Skeletal muscle cell (primary cell): Measurements from ENCODE around the gene CSTF2T.
A peak's percentile ranks its signal among the peaks of the same experiment; 100 is the strongest.
"Not testable (repeated sequence)": the region's sequence is repeated elsewhere in the genome, so short reads cannot be mapped to it uniquely, and the experiment has no call there.

ENCODE experiments used
- DNase-seq: peaks from one replicate; pipeline ENCODE4 v3.0.0-alpha.2; 2010; ENCODE audit warnings: low read depth
- H3K4me3 ChIP-seq: 2 replicates; pipeline ENCODE4 v1.5.1; 2011; ENCODE audit warnings: low read depth, mild to moderate bottlenecking, control low read depth, low read length, moderate library complexity

CSTF2T gene

DNA sequence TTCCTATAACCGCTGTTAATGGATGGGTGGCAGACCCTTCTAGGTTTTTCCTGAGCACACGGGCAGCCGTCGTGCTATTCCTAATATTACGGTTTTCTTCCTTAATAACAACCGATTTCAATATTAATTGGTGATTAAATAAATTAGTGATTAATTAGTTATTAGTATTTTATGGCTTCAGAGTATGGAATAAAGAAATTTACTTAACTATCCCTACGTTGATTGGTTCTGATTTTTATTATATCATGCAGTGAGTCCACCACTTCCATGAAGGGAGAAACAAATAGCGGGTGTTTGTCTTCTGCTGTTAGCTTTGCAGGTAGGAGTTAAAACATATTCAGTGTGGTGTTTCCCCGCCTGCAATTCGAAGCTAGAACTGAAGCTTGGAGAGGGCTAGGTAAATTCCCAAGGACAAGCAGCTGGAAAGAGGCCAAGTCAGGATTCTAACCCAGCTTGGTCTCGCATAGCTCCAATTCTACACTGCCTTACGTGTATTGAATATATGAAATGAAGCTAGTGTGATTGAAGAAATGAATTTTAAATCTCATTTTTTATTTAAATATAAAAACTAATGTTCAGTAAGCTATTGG is 928 bp upstream of the CSTF2T start:
- DNase-seq = no peak
- H3K4me3 ChIP-seq = peak overlapping the region; percentile 95

DNA sequence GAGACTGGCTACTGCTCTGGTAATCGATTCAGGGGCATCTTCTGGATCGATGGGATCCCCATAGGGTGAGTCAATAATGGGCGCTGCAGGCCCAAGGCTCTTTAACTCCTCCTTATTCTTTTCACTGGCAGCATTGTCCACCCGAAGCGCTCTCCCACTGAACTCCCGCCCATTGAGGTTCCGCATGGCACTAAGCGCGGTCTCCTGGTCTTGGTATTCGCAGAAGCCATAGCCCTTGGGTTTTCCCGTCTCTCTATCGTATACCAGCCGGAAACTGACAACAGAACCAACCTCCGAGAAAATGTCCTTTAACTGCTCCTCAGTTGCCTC is 285 bp downstream of the CSTF2T start:
- DNase-seq = no peak
- H3K4me3 ChIP-seq = peak overlapping the region; percentile 95

DNA sequence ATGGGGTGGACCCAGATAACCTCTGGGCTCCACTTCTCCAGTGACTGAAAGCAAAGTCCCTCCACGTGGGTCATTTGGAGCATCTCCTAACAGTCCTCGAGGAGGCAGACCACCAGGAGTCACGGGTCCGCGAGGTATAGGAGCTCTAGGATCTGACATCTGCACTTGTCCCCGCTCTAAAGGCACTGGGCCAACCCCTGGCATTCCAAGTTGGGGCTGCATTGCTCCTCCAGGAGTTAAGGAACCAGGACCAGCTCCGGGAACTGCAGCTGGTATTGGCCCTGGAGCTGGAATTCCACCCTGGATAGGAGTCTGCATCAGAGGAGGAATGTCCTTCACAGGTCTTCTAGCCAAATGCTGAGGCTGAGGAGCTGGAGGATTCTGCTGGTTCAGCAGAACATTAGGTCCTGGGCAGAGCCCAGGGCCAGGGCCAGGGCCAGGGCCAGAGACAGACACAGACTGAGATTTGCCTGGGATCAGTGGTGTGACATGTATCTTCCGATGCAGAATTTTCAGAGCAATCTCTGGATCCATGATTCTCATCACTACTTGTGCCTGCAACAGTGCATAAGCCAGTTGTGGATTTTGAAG is 827 bp downstream of the CSTF2T start:
- peak overlapping the region; percentile 95 for H3K4me3 ChIP-seq
- no peak for DNase-seq

DNA sequence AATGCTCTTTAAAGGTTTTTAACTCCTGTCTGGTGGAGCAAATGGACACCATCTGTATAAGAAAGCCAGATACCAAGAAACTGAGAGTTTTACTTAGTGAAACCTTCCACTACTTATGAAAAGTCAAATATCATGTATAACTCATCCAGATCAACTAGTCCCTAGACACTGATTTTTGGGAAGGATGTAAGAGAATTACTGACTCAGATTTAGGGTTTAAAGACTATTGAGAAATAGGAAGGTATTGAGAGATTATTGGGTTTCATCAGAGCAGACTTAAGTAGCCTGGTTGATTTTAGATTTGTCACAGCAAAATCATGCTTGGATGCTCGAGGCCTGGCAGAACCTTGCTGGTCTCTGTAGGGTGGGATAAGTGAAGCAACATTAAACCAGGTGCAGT is 3.1 kb downstream of the CSTF2T start:
- no peak for DNase-seq
- no peak overlapping the region for H3K4me3 ChIP-seq

DNA sequence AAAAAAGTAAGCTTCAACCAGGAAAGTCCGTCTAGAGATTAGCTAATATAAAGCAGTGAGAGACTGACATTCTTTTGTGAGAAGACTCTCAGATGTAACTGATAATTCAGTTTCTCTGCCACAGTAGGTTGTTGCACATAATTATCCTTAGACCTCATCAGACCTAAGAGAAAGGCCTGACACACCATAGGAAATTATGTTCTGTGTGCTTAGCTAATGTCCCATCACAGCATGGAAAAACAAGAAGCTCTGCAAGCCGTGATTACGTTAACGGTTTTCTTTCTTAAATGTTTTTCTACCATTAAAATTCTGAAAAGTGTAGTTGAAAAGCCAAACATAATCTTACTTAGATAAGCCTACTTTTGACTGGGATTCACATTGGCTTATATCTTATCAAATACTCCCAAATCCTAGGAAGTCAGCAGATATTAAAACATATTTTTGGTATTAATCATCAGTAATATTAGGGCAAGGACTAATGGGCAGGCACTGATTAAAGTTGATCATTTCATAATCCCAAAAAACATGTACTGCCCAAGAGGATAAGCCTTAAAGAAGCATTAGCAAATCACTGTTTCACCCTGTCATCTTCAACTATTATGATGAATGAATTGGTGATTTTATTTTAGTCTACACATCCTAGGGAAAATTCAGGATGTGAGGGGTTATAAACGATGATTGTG is 5.2 kb downstream of the CSTF2T start:
- H3K4me3 ChIP-seq = no peak overlapping the region
- DNase-seq = no peak

DNA sequence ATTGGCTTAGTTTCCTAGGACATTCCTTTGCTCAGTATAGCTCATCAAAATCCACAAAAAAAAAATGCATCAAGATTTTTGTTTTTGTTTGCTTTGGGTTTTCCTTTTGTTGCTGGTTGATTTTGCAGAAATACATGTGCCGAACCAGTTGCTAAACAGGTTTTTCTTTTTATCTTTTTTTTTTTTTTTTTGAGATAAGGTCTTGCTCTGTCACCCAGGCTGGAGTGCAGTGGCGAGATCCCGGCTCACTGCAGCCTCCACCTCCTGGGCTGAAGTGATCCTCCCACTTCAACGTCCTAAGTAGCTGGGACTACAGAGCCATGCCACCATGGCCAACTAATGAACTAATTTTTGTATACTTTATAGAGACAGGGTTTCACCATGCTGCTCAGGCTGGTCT is 8.3 kb downstream of the CSTF2T start:
- no peak for DNase-seq
- H3K4me3 ChIP-seq = no peak overlapping the region

DNA sequence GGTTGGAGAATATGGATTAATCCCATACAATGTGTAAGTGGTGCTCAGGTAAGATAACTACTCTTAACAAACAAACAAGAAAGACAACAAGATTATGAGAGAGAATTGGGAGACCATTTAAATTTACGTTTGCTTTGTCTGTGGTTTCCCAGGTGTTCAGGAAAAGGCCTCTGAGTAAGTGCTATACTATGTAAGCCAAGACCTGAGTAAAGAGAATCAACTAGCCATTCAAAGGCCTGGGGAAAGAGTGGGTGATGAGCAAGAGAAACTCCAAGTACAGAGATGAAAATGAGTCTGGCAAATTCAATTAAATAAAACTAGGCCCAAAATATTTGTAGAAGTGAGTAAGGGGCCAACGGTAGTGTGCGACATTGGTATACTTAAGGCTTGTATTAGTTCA is 9.9 kb downstream of the CSTF2T start:
- DNase-seq = no peak

DNA sequence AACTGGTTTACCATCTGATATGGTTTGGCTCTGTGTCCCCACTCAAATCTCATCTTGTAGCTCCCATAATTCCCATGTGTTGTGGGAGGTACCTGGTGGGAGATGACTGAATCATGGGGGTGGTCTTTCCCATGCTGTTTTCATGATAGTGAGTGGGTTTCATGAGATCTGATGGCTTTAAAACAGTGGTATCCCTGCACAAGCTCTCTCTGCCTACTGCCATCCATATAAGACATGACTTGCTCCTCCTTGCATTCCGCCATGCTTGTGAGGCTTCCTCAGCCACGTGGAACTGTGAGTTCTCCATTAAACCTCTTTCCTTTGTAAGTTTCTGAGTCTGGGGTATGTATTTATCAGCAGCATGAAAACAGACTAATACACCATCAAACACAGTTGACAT is 10.6 kb downstream of the CSTF2T start:
- H3K4me3 ChIP-seq, DNase-seq: not testable (repeated sequence)

More for the DNA sequence above, 9.9 kb downstream of the CSTF2T start:
- H3K4me3 ChIP-seq = no peak overlapping the region

DNA sequence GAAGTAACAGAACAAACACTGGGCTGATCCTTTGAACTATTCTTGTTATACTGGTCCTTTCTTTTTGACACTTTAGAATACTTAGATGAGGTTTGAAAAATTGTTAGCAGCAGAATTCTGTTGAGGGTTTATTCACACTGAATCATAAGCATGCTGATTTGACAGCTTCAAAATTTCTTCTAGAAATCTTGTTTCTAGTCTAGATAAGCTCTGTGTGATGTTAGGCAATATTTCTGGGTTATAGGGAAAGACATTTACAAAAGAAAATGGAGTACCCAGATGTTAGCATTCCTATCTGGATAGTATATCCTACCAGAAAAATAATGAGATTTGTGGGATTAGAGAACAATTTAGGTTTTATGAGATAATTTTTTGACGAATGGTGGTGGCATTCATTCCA is 12.1 kb downstream of the CSTF2T start:
- no peak overlapping the region for H3K4me3 ChIP-seq
- DNase-seq = no peak

DNA sequence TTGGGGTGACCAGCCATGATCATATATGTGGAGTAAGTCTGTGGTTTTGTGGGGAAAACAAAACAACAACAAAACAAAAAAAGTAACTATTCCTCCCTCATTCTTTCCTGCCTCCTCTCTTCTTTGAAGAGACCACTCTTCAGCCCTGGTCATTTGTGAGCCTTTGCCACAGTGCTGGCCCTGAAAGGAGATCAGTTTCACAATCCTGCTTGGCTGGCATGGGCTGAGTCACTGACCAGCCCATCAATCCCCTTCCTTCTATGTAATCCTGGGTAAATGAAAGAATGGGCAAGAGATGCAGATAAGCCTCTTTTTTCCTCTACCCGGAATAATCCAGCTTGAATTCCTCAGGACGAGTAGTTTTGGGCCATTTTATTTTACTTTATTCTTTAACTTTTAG is 13.6 kb downstream of the CSTF2T start:
- no peak overlapping the region for H3K4me3 ChIP-seq
- no peak for DNase-seq

DNA sequence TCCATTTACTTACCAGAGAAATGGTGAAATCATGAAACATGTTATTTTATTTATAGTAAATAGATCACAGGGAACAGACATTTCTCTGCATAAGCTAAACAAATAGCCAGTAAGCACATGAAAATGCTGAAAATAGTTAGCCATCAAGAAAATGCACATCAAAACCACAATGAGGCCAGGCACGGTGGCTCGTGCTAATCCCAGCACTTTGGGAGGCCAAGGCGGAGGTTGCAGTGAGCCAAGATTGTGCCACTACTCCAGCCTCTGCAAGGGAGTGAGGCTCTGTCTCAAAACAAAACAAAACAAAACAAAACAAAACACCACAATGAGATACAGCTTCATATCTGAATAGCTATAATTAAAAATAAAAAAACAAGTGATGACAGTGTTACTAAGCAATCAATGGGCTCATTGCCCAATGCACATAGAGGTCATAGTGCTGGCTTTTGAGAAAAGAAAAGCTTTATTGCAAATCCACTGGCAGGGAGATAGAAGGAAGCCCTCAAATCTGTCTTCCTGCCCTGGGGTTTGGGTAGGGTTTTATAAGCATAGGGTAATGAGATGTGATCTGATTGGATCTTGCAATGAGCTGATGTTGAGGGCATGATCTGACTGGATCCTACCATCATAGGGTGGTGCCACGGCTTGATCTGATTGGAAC is 16.2 kb downstream of the CSTF2T start:
- H3K4me3 ChIP-seq = no peak overlapping the region
- no peak for DNase-seq

DNA sequence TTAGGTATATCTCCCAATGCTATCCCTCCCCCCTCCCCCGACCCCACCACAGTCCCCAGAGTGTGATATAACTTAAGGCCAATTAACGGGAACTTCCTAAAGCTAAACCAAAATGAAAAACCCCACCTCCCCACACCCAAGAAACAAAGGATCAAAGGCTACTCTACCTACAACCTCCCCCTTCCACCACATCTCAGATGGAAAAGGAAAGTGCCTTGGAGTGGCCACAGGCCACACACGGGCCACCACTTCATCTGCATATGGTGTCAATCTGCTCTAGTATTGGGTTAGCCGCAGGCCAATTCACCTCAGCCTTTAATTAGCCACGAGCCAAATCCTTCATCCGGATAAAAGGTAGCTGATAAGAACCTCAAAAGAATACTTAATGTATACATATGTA is 19.6 kb downstream of the CSTF2T start:
- H3K4me3 ChIP-seq = no peak overlapping the region
- no peak for DNase-seq

DNA sequence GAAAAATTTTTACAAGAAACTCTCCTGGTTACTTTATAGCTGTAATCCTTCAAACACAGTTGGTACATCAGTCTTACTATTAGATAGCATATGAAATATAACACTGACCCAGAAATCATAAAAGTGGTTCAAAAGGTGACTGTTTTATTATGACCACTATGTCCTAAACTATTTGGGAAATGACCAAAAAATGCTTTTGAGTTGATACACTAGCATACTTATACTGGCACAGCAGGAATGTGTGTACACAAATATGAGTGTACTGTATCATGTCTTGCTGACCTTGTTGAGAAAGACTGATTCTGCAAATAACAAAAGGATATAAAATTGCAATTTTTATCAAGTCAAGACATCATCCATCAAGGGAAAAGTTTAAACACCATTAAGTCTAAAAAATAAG is 24.3 kb downstream of the CSTF2T start:
- DNase-seq = no peak
- H3K4me3 ChIP-seq = no peak overlapping the region

DNA sequence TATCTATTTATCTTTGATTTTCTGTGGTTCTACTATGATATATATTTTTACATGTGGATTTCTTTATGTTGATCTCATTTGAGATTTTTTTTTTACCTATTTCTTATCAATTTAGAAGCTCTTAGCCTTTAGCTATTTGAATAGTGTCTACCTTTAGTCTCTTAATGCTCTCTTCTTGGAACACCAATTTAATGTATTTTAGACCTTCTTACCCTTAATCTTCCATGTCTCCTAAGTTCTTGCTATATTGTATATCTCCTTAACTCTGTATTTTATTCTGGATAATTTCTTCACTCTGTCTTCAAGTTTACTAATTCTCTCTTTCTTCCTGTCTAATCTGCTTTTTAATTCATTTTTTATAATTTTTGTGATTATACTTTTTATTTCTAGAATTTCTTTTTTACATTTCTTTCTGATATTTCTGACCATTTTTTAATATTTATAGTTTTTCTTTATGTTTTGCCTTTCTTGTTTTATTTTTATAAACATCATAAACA is 27.3 kb downstream of the CSTF2T start:
- no peak overlapping the region for H3K4me3 ChIP-seq
- DNase-seq = no peak

DNA sequence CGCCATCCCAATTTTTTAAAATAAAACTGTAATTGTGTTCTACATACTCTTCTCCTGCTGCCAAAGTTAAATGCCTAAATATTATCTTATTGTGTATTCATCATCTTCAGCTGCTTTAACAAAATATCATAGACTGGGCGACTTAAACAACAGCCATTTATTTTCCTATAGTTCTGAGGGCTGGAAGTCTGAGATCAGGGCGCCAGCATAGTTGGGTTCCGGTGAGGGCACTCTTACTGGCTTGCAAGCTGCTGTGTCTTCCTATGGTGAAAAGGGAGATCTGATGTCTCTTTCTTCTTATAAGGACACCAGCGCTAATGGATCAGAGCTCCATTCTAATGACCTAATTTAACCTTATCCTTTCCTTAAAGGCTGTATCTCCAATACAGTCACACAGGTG is 30.4 kb downstream of the CSTF2T start:
- H3K4me3 ChIP-seq = no peak overlapping the region
- DNase-seq = no peak

DNA sequence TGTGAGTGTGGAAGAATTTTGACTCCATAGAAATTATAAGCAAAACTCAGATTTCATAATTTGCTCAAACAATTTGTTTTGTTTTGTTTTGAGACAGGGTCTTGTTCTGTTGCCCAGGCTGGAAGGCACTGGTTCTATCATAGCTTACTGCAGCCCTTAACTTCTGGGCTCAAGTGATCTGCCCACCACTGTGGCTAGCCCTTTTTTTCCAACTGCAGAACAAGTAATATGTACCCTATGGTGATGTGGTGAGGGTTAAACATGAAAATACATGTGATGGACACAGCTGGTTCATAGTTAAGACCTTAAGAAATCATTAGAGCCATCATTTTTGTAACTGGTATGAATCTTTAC is 31.1 kb downstream of the CSTF2T start:
- DNase-seq = no peak
- H3K4me3 ChIP-seq = no peak overlapping the region

DNA sequence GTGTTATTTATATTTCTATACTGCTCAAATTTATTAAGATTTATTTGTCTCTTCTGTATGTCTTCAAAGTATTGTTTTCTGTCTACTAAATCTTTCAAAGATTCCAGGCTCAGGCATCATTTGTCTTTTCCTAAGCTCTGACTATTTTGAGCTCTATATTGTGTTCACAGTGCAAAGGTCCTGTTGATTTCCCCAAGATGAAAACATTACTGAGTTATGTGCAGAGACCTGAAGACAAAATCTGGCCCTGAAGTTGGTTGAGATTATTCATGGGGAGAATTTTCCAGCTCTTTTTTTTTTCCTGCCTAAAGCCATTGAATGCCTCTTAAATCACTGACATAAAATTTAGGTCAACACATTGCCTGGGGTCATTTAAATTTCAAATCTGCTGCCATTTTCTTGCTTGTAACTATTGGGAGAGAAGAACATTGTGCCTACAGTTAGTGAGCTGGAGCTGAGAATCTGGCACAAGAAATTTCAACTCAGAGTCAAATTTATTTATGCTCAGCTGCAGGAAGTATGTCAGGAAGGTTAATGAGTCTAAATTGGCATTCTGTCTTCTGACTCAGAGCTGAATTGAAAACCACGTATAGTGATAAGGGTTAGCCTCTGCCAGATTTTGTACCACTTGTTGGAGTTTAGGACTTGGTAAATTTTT is 31.6 kb downstream of the CSTF2T start:
- H3K4me3 ChIP-seq = no peak overlapping the region
- DNase-seq = no peak

DNA sequence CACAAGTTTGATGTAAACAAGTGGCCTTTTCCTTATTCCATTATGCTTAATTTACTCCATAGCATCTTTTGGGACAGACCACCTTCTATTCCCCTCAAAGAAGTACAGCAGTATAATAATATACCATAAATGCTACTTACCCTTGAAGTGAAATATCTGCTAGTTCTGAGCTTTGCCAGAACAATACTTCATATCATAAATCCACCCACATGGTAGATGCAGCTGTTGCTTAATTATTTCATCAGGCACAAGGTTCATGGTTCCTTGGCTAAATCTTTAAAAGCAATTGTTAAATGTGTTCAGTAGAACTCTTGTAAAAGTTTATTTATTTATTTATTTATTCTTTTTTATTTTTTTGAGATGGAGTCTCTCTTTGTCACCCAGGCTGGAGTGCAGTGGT is 32.9 kb downstream of the CSTF2T start:
- no peak overlapping the region for H3K4me3 ChIP-seq
- no peak for DNase-seq

DNA sequence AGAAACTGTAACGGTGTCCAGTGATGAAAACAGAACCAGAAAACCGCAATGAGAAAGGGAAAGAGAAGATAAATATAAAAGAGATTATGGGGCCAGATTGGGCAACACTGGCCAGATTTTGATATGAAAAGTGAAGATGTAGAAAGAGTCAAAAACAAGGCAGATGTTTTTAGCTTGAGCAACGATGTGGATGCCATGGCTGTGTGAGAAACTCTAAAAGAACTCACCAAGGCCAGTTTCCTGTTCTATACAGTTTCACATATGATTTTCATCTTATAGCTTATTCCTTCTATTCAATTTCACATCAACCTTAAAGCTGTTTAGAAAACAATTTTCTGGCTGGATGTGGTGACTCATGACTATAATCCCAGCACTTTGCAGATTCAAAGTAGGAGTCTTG is 36.3 kb downstream of the CSTF2T start:
- no peak for DNase-seq
- H3K4me3 ChIP-seq = no peak overlapping the region

DNA sequence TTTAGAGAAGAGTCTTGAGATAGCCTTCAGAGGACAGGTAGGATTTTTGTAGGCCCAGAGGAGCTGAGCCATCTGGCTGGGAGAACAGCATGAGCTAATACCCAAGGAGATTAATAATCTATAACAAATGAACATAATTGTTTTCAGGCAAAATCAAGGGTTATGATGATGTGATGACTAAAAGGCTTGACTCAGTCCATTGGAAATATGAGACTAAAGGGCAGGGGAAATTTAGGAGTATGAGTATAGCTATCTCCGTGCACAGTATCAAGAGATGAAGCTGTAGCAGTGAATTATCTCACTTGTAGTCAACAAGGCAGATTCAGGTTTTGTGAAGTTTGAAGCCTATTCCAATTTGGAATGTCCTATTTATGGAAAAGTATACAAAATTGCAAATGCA is 40.1 kb downstream of the CSTF2T start:
- no peak for DNase-seq
- H3K4me3 ChIP-seq = no peak overlapping the region
